ENCODE results near the gene PEMT. TPM values are rescaled to one million over a fixed set of nuclear protein-coding genes. Genes with fewer than 3 reads are reported as not detected.

The PEMT gene
- polyA plus RNA-seq, 2 of the 4 experiments (the other 2 are of a cell fraction): 47.5 to 47.8 TPM

GRCh38 chr17:17492571-17492970 is 98.9 kb downstream of the PEMT start (continued):
- TF ChIP-seq PBX3 (IDR thresholded peaks at IDR 0.05): no peak
- no peak for TF ChIP-seq MAX (IDR thresholded peaks at IDR 0.05)
- TF ChIP-seq SREBF2 (IDR thresholded peaks at IDR 0.05): no peak
- no peak for TF ChIP-seq ELK1 (IDR thresholded peaks at IDR 0.05; ENCODE audit: low read depth, low read length)
- no peak for TF ChIP-seq ZC3H11A (IDR thresholded peaks at IDR 0.05)
- TF ChIP-seq TP53 (CRISPR knock-in tag; IDR thresholded peaks at IDR 0.05): no peak
- no peak for TF ChIP-seq HOXB13 (CRISPR knock-in tag; IDR thresholded peaks at IDR 0.05; ENCODE audit: low read depth)
- no peak for TF ChIP-seq ZNF302 (CRISPR knock-in tag; IDR thresholded peaks at IDR 0.05)
- no peak for TF ChIP-seq RAD21 (conservative IDR thresholded peaks at IDR 0.05 in 1 of 2, IDR thresholded peaks at IDR 0.05 in 1 of 2)

GRCh38 chr17:17492085-17492484 is 99.4 kb downstream of the PEMT start:
- ATAC-seq (no peak), DNase-seq (ENCODE audit: low read depth in 1 of 2, low spot score in 1 of 2) (no peak), FAIRE-seq (no peak)
- no peak overlapping the region for H3K4me2 ChIP-seq
- 85% methylated on average over 11 of the region's 11 CpGs for WGBS (ENCODE audit: missing lambda C conversion rate)
- no peaks in the 10 kb centered on the region for H3K9me3 ChIP-seq
- H3K4me1 ChIP-seq: peaks cover 2% of the 10 kb centered on the region; the same call in 2 of the 3 replicates
- CTCF ChIA-PET: interaction anchor here (0.6 to 4.1 kb wide), 7 partner anchors 11 to 150 kb away, joined by 3 to 25 read pairs (median 3); no protein-coding TSS in a partner anchor
- H3K27ac ChIP-seq: no peak overlapping the region; a peak in 1 of 6 replicates
- POLR2A ChIA-PET: no interaction called here
- H3K4me3 ChIP-seq: no peak overlapping the region
- TF ChIP-seq HMGXB4 (CRISPR knock-in tag; IDR thresholded peaks at IDR 0.05; ENCODE audit: borderline replicate concordance) (no peak), CHD4 (IDR thresholded peaks at IDR 0.05; ENCODE audit: borderline replicate concordance) (no peak), JUN (IDR thresholded peaks at IDR 0.05) (no peak), CBX8 (IDR thresholded peaks at IDR 0.05) (no peak), RNF2 (IDR thresholded peaks at IDR 0.05; ENCODE audit: borderline replicate concordance, low read depth) (no peak), NPAS2 (CRISPR knock-in tag; IDR thresholded peaks at IDR 0.05; ENCODE audit: borderline replicate concordance) (no peak), CEBPB (IDR thresholded peaks at IDR 0.05) (no peak), SREBF2 (IDR thresholded peaks at IDR 0.05) (no peak), BHLHE40 (IDR thresholded peaks at IDR 0.05; ENCODE audit: low read depth, low read length) (no peak), ZFP36 (IDR thresholded peaks at IDR 0.05; ENCODE audit: borderline replicate concordance, partially characterized antibody) (no peak), CTCF (IDR thresholded peaks at IDR 0.05) (no peak), MAFK (IDR thresholded peaks at IDR 0.05; ENCODE audit: partially characterized antibody) (no peak)
